Measurements from ENCODE around the gene ATP1B1.

DNA sequence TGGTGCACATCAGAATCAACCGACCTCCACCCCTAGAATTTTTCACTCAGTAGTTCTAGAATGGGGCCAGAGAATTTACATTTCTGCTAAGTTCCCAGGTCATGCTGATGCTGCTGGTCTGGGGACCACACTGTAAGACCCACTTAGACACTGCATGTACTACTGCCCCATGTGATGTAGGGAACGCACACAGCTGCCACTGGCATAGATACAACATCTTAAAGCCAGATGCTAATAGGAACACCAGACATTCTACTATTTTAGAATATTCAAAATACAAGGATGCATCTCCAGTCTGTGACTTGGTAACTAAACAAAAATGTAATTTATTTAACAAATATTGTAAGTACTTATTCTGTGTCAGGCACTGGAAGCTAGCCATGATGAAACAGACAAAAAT lies 14.1 kb upstream of the ATP1B1 start:
- no peak for TF ChIP-seq NELFE (IDR thresholded peaks at IDR 0.05; ENCODE audit: insufficient read depth, insufficient read length)
- no peak for TF ChIP-seq CHD1 (IDR thresholded peaks at IDR 0.05; ENCODE audit: low read length)
